ENCODE data around the gene TCF12.

DNA sequence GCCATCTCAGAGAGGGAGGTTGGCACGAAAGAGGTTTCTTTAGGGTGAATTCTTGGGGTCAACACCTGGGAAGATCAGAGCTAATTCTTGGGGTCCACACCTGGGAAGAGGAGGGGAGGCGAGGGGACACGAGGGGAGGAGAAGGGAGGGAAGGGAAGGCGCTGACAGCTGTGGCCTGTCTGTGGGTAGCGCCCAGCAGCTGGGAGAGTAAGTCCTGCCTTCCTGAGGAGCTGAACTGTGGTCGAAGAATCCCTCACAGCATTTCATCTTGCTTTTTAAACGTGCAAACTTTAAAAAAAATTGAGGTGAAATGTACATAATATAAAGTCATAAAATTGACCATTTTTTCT is 394.7 kb downstream of the TCF12 start:
- no peak for TF ChIP-seq CTCF (IDR thresholded peaks at IDR 0.05)
- no peak for TF ChIP-seq EZH2 (IDR thresholded peaks at IDR 0.05)
